Hepatocyte (in vitro differentiated cells): ENCODE measurements around the gene PXN.

ENCODE experiments used
- CTCF ChIP-seq: fragments of 200-600 bp; sonication (generic); IDR thresholded peaks from 2 replicates; pipeline ENCODE4 v1.5.1; 2016; ENCODE audit warnings: antibody characterized with exemption, mild to moderate bottlenecking; ENCODE audit not compliant: poor library complexity
- EZH2 ChIP-seq: fragments of 200-600 bp; sonication (generic); IDR thresholded peaks from 2 replicates; pipeline ENCODE4 v1.6.1; 2016; ENCODE audit warnings: antibody characterized with exemption, mild to moderate bottlenecking, borderline replicate concordance
- EZH2phosphoT487 ChIP-seq: fragments of 200-600 bp; sonication (generic); IDR thresholded peaks from one replicate; pipeline ENCODE4 v1.6.1; 2018; ENCODE audit warnings: antibody characterized with exemption, mild to moderate bottlenecking, low read depth, moderate library complexity; ENCODE audit not compliant: unreplicated experiment, severe bottlenecking

- no peak for TF ChIP-seq CTCF
- no peak for TF ChIP-seq EZH2
- TF ChIP-seq EZH2phosphoT487: no peak
These were observed 12.9 kb upstream of the PXN start for GRCh38 chr12:120278137-120279069.
